Hepatocyte (in vitro differentiated cells): ENCODE measurements around the gene TRPM3.

Experiments used
- CTCF ChIP-seq: fragments of 200-600 bp; sonication (generic); IDR thresholded peaks from 2 replicates; pipeline ENCODE4 v1.5.1; 2016; ENCODE audit warnings: antibody characterized with exemption, mild to moderate bottlenecking; ENCODE audit not compliant: poor library complexity
- EZH2 ChIP-seq: fragments of 200-600 bp; sonication (generic); IDR thresholded peaks from 2 replicates; pipeline ENCODE4 v1.6.1; 2016; ENCODE audit warnings: antibody characterized with exemption, mild to moderate bottlenecking, borderline replicate concordance
- EZH2phosphoT487 ChIP-seq: fragments of 200-600 bp; sonication (generic); IDR thresholded peaks from one replicate; pipeline ENCODE4 v1.6.1; 2018; ENCODE audit warnings: antibody characterized with exemption, mild to moderate bottlenecking, low read depth, moderate library complexity; ENCODE audit not compliant: unreplicated experiment, severe bottlenecking

- TF ChIP-seq CTCF (no peak), EZH2 (no peak), EZH2phosphoT487 (no peak)
These were observed 185.6 kb downstream of the TRPM3 start for GRCh38 chr9:70935856-70936255.
